ENCODE results near the gene OLFM2. TPM values are rescaled to one million over a fixed set of nuclear protein-coding genes. Genes with fewer than 3 reads are reported as not detected.
A peak's percentile ranks its signal among the peaks of the same experiment; 100 is the strongest.
"Not testable (repeated sequence)": the region's sequence is repeated elsewhere in the genome, so short reads cannot be mapped to it uniquely, and the experiment has no call there.

The OLFM2 gene
- polyA plus RNA-seq, 1 donor = 18.9 TPM

DNA sequence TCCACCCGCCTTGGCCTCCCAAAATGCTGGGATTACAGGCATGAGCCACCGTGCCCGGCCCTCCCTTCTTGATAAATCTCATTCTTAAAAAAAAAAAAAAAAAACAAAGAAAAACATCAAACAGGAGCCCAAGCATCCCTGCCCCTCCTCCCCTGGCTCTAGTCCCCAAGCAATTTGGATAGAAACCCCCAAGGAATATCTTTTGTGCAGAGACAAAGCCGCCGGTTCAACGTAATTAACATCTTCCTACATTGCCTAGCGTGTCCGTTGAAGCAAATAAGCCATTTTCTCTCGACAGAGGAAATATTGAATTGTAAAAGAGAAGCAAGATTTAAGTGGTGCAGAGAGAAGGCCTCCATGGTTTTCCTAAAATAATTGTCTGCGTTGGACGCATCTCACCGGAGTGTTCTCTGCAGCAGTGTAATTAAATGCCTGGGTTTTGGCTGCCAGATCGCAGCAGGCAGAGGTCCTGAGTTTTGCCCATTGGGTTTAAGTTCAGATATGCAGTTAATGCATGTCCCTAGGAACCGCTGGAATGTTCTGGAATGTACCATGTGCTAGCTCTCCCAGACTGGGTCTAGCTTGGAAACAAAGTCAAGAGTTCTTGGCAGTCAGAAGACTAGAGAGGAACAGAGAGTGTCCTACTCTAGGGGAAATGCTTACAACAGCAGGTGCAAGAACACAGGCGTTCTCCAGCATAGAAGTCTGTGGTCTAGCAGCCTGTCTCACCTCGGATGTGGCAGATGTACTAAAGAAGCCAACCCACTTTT, 70.4 kb downstream of the OLFM2 start:
- no peak for DNase-seq

GRCh38 chr19:9863759-9864158, 72.6 kb downstream of the OLFM2 start:
- DNase-seq = no peak

DNA sequence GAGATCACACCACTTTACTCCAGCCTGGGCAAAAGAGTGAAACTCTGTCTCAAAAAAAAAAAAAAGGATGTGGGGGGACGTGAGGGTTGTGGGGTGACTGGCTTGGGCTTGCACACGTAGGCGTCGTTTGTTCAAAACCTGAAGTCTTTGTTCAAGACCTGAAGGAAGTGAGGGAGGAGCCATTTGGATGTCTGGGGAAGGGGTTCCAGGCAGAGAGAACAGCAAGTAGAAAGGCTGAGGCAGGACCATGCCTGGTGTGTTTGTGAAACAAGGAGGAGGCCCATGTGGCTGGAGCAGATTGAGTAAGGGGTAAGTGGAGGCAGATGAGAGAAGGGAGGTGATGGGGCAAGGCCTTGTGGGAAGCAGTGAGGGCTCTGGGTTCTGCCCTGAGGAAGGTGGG, 73.4 kb downstream of the OLFM2 start:
- DNase-seq = no peak

DNA sequence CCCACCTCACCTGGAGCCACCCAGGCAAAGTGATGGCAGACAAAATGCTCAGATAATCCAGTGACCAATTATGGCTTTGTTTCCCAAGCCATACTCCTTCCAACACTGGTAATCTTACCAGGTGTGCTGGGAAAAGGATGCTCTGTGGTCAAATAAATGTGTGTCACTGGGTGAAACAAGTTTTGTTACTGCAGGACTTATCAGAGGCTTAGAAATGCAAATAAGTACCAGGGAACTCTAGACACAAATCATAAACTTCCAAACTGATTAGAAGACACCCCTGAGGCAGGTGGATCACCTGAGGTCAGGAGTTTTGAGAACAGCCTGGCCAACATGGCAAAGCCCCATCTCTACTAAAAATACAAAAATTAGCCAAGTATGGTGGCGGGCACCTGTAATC, 74.8 kb downstream of the OLFM2 start:
- DNase-seq = no peak

DNA sequence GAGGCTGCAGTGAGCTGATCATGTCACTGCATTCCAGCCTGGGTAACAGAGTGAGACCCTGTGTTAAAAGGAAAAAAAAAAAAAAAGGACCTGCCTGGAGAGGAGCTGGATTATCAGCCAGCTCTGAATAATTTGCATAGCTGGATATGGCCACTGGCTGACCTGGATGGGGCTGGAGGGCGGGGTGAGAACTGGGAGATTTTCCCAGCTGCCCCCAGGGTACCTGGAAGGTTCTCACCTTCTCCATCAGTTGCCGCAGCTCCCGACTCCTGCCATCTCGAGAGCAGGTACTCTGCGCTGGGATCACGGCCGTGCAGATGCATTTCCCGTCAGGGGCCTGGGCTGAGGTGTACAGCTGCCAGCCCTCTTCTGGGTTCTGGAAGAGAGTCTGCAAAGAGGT, 75.9 kb downstream of the OLFM2 start:
- no peak for DNase-seq

- DNase-seq = no peak
Measured at GRCh38 chr19:9858766-9859165, 77.5 kb downstream of the OLFM2 start.

- no peak for DNase-seq
Measured at GRCh38 chr19:9857920-9858746, 78.2 kb downstream of the OLFM2 start.

DNA sequence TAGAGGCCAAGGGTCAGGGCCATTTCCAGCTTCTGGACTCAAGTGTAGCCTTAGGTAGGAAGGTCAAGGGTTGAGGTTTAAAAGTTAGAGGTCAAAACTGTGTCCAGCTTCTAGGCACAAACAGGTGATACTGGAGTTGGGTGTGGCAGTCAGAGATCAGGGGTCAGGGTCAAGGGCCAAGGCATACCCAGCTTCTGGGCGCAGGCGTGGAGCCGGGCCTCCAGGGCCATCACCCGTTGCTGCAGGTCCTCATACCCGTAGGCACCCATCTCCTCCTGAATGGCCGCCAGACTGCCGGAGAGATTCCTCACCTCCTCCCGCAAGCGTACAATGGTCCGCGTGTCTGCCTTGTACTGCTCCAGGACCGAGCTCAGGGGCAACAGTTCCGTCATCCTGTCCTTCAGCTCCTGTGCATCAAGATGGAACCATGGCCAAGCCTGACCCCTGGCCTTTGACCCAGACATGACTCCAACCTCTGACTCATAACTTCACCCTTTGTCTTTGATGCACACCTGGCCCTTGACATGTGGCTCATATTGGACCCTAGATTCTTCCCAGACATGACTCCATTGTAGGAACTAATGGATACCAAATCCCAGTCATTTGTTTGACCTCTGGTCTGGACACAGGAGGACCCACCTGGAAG, 79.1 kb downstream of the OLFM2 start:
- no peak for DNase-seq

- DNase-seq = no peak
Measured at GRCh38 chr19:9856609-9857008, 79.7 kb downstream of the OLFM2 start.

- no peak for DNase-seq
Measured at GRCh38 chr19:9854282-9854846, 82.0 kb downstream of the OLFM2 start.

GRCh38 chr19:9850235-9850959, 85.9 kb downstream of the OLFM2 start:
- DNase-seq = peak; percentile 71

GRCh38 chr19:9849791-9850190, 86.5 kb downstream of the OLFM2 start:
- no peak for DNase-seq

GRCh38 chr19:9848762-9849161, 87.6 kb downstream of the OLFM2 start:
- DNase-seq = no peak

DNA sequence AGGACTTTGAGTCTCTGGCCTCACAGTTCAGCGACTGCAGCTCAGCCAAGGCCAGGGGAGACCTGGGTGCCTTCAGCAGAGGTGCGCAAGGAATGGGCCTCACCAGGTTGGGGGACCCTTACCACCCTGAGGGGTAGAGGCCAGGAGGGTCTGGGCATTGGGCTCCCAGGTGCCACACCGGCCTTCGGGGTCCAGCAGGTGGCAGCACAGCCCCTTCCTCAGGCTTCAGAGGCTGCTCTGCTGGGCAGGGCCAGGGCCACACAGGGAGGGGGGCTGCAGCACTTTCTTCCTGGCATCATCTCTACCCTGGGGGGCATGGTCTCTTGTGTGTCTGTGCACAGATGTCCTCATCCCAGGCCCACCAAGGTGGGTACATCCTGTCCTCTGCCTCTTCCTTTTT, 88.3 kb downstream of the OLFM2 start:
- DNase-seq = no peak

- no peak for DNase-seq
Measured at GRCh38 chr19:9847087-9847671, 89.1 kb downstream of the OLFM2 start.

DNA sequence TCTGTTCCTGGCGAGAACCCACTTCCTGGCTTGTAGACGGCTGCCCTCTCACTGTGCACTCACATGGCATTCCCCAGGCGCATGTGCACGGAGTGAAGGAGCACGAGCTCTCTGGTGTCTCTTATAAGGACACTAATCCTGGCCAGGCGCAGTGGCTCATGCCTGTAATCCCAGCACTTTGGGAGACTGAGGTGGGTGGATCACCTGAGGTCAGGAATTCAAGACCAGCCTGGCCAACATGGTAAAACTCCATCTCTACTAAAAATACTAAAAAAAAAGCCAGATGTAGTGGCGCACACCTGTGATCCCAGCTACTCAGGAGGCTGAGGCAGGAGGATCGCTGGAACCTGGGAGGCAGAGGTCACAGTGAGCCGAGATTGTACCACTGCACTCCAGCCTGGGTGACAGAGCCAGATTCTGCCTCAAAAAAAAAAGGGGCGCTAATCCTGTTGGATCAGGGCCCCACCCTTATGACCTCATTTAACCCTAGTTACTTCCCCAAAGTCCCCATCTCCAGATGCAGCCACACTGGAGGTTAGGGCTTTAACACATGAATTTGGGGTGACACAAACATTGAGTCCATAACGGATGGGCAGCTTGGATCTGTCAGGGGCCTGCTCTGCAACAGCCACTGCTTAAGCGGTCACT, 92.6 kb downstream of the OLFM2 start:
- not testable (repeated sequence) for DNase-seq

- no peak for DNase-seq
Measured at GRCh38 chr19:9842834-9843625, 93.3 kb downstream of the OLFM2 start.

- no peak for DNase-seq
Measured at GRCh38 chr19:9839415-9839814, 96.9 kb downstream of the OLFM2 start.

GRCh38 chr19:9838324-9838723, 98.0 kb downstream of the OLFM2 start:
- DNase-seq = no peak

- DNase-seq = no peak
Measured at GRCh38 chr19:9836021-9836420, 100.3 kb downstream of the OLFM2 start.

Data from left kidney (tissue), 2 donors.